NT2/D1 (cell line): Measurements from ENCODE around the gene ZNF438.

ENCODE experiments used
- DNase-seq: peaks from one replicate; pipeline ENCODE4 v3.0.0-alpha.2; 2011; ENCODE audit warnings: low read depth, low spot score
- H3K27me3 ChIP-seq: 2 replicates; pipeline ENCODE4 v1.6.0; 2011; ENCODE audit warnings: mild to moderate bottlenecking; ENCODE audit not compliant: insufficient read length, insufficient read depth
- H3K36me3 ChIP-seq: 2 replicates; pipeline ENCODE4 v1.6.1; 2011; ENCODE audit warnings: mild to moderate bottlenecking, low read length, mixed read lengths; ENCODE audit not compliant: insufficient read depth, insufficient read length
- H3K4me1 ChIP-seq: 2 replicates; pipeline ENCODE4 v1.5.1; 2011; ENCODE audit not compliant: insufficient read depth, insufficient read length
- H3K4me3 ChIP-seq: 2 replicates; pipeline ENCODE4 v1.5.1; 2011; ENCODE audit warnings: low read depth; ENCODE audit not compliant: insufficient read length
- H3K9ac ChIP-seq: 2 replicates; pipeline ENCODE4 v1.6.0; 2011; ENCODE audit warnings: low read depth; ENCODE audit not compliant: insufficient read length
- H3K9me3 ChIP-seq: 2 replicates; pipeline ENCODE4 v1.5.1; 2011; ENCODE audit warnings: mild to moderate bottlenecking, low read length; ENCODE audit not compliant: insufficient read depth
- SUZ12 ChIP-seq: IDR thresholded peaks from 2 replicates; pipeline ENCODE4 v1.6.1; 2011; ENCODE audit not compliant: insufficient read length, insufficient read depth; ENCODE audit errors: extremely low read depth
- YY1 ChIP-seq: IDR thresholded peaks from 2 replicates; pipeline ENCODE4 v1.6.1; 2011; ENCODE audit not compliant: insufficient read length, insufficient read depth
- ZNF274 ChIP-seq: IDR thresholded peaks from 2 replicates; pipeline ENCODE4 v1.6.1; 2011; ENCODE audit warnings: mild to moderate bottlenecking, low read depth, low read length

Gene ZNF438

DNA sequence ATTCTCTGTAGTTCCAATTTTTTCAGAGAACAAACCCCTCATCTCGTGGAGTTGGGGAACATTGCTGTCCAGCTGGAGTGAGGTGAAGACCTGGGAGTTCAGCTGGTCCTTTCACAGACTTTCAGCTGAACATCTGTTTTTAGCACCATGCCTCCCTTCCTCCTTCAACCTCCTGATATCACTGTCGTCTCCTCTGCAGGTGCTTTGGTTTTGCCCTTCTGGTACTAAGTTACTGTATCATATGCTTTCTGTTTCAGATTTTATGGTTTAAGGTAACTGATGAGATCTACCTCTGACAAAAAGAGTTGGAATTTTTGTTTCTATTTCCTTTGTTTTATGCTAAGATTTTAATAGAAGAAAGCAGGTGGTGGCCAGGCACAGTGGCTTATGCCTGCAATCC, 102.9 kb downstream of the ZNF438 start:
- no peak for DNase-seq
- Histone ChIP-seq H3K27me3 (no peaks in the 10 kb centered on the region), H3K4me1 (no peaks in the 10 kb centered on the region), H3K36me3 (no peaks in the 10 kb centered on the region), H3K9ac (no peak overlapping the region), H3K4me3 (no peak overlapping the region), H3K9me3 (peaks cover 22% of the 10 kb centered on the region)
- TF ChIP-seq YY1: no peak
- no peak for TF ChIP-seq SUZ12
- no peak for TF ChIP-seq ZNF274

GRCh38 chr10:30918651-30919050, 113.0 kb downstream of the ZNF438 start:
- DNase-seq: no peak
- no peak for TF ChIP-seq ZNF274
- no peak for TF ChIP-seq SUZ12
- no peak for TF ChIP-seq YY1
- H3K4me3 ChIP-seq: no peak overlapping the region
- no peaks in the 10 kb centered on the region for H3K27me3 ChIP-seq
- H3K9me3 ChIP-seq: no peaks in the 10 kb centered on the region; the same call in 1 of the 2 replicates
- no peaks in the 10 kb centered on the region for H3K36me3 ChIP-seq
- no peaks in the 10 kb centered on the region for H3K4me1 ChIP-seq
- H3K9ac ChIP-seq: no peak overlapping the region

GRCh38 chr10:30917789-30918188, 113.9 kb downstream of the ZNF438 start:
- H3K9me3 ChIP-seq: no peaks in the 10 kb centered on the region
- H3K27me3 ChIP-seq: no peaks in the 10 kb centered on the region
- DNase-seq: no peak
- H3K4me1 ChIP-seq: no peaks in the 10 kb centered on the region
- H3K9ac ChIP-seq: no peak overlapping the region
- H3K36me3 ChIP-seq: no peaks in the 10 kb centered on the region
- H3K4me3 ChIP-seq: no peak overlapping the region
- TF ChIP-seq YY1 (no peak), ZNF274 (no peak), SUZ12 (no peak)

DNA sequence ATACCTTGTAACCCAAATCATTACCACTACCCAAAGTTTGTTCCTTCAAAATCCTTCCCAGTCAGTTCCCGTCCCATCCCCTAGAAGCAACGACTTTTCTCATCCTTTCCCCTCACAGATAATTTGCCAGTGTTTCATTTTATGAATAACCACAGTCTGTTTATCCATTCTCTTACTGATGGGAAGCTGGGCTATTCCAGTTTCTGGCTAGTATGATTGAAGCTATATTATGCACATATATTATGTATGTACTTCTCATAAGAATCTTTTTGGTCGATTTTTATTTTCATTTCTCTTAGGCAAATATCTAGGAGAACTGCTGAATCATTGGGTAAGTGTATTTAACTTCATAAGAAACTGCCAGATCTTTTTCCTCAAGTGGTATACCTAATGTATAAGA, 114.6 kb downstream of the ZNF438 start:
- H3K36me3 ChIP-seq: no peaks in the 10 kb centered on the region
- no peaks in the 10 kb centered on the region for H3K4me1 ChIP-seq
- no peaks in the 10 kb centered on the region for H3K9me3 ChIP-seq
- no peaks in the 10 kb centered on the region for H3K27me3 ChIP-seq
- no peak overlapping the region for H3K4me3 ChIP-seq
- no peak overlapping the region for H3K9ac ChIP-seq
- TF ChIP-seq YY1 (no peak), ZNF274 (no peak), SUZ12 (no peak)
- DNase-seq: no peak

GRCh38 chr10:30915146-30915545, 116.5 kb downstream of the ZNF438 start:
- no peak overlapping the region for H3K9ac ChIP-seq
- no peaks in the 10 kb centered on the region for H3K9me3 ChIP-seq
- no peaks in the 10 kb centered on the region for H3K36me3 ChIP-seq
- H3K27me3 ChIP-seq: no peaks in the 10 kb centered on the region
- no peak for TF ChIP-seq SUZ12
- no peak for TF ChIP-seq ZNF274
- no peak for TF ChIP-seq YY1
- H3K4me3 ChIP-seq: no peak overlapping the region
- DNase-seq: no peak
- no peaks in the 10 kb centered on the region for H3K4me1 ChIP-seq

- H3K9ac ChIP-seq: no peak overlapping the region
- TF ChIP-seq SUZ12 (no peak), YY1 (no peak), ZNF274 (no peak)
- H3K4me1 ChIP-seq: no peaks in the 10 kb centered on the region
- H3K27me3 ChIP-seq: no peaks in the 10 kb centered on the region
- no peaks in the 10 kb centered on the region for H3K9me3 ChIP-seq
- no peak overlapping the region for H3K4me3 ChIP-seq
- H3K36me3 ChIP-seq: no peaks in the 10 kb centered on the region
- no peak for DNase-seq
Observed at GRCh38 chr10:30911303-30911863, 120.3 kb downstream of the ZNF438 start.

- Histone ChIP-seq H3K4me1 (no peaks in the 10 kb centered on the region), H3K27me3 (no peaks in the 10 kb centered on the region), H3K36me3 (no peaks in the 10 kb centered on the region), H3K9me3 (peaks cover 16% of the 10 kb centered on the region), H3K9ac (no peak overlapping the region), H3K4me3 (no peak overlapping the region)
- no peak for TF ChIP-seq SUZ12
- no peak for TF ChIP-seq ZNF274
- TF ChIP-seq YY1: no peak
- no peak for DNase-seq
Observed at GRCh38 chr10:30903397-30904138, 128.1 kb downstream of the ZNF438 start.
